Sigmoid colon (tissue), 7 donors: ENCODE measurements around the gene FADS1. TPM values are rescaled to one million over a fixed set of nuclear protein-coding genes. Genes with fewer than 3 reads are reported as not detected.

Experiments used
- DNase-seq: peaks from one replicate; pipeline ENCODE4 v3.0.0-alpha.2; 2019
- H3K27ac ChIP-seq, 4 donors: fragments of 200-600 bp; sonication (generic); one replicate each; pipeline ENCODE4 v1.5.1; 2016 to 2019; ENCODE audit warnings: mild to moderate bottlenecking in 1 of 4
- H3K27me3 ChIP-seq, 3 donors: fragments of 200-600 bp; sonication (generic); one replicate each; pipeline ENCODE4 v1.5.1; 2019; ENCODE audit warnings: mild to moderate bottlenecking in 1 of 3
- H3K36me3 ChIP-seq, 4 donors: fragments of 200-600 bp; sonication (generic); one replicate each; pipeline ENCODE4 v1.5.1; 2016 to 2019
- H3K4me1 ChIP-seq, 4 donors: fragments of 200-600 bp; sonication (generic); one replicate each; pipeline ENCODE4 v1.5.1; 2017 to 2019
- H3K4me3 ChIP-seq, 4 donors: fragments of 200-600 bp; sonication (generic); one replicate each; pipeline ENCODE4 v1.5.1; 2017 to 2019; ENCODE audit warnings: mild to moderate bottlenecking in 2 of 4, moderate library complexity in 1 of 4
- H3K9me3 ChIP-seq, 4 donors: fragments of 200-600 bp in 3 of 4; sonication (generic) in 3 of 4; one replicate each; pipeline versions ENCODE4 v1.5.1 to v1.6.1; 2013 to 2019
- CTCF ChIP-seq, 4 experiments: fragments of 450-650 bp in 3 of 4; fragments of 200-600 bp in 1 of 4; IDR thresholded peaks; one replicate each; pipeline ENCODE4 v1.5.1; 2016 to 2019; ENCODE audit warnings: antibody characterized with exemption in 4 of 4, mild to moderate bottlenecking in 3 of 4, moderate library complexity in 2 of 4
- EP300 ChIP-seq, 4 donors: sonication (generic); formaldehyde crosslinking; IDR thresholded peaks; one replicate each; pipeline ENCODE4 v1.6.1; 2017; ENCODE audit warnings: antibody characterized with exemption in 4 of 4
- POLR2A ChIP-seq, 2 donors: fragments of 450-650 bp; IDR thresholded peaks; one replicate each; pipeline ENCODE4 v1.6.1; 2016; ENCODE audit warnings: antibody characterized with exemption in 2 of 2, mild to moderate bottlenecking in 2 of 2, moderate library complexity in 2 of 2
- POLR2AphosphoS5 ChIP-seq, 4 donors: sonication (generic); formaldehyde crosslinking; IDR thresholded peaks; one replicate each; pipeline ENCODE4 v1.6.1; 2017; ENCODE audit warnings: antibody characterized with exemption in 4 of 4
- WGBS, 2 donors: extraction: QIAGEN DNeasy Blood & Tissue Kit; methylation state at CpG; one replicate each; pipeline ENCODE4 v1.1.7; 2013; 5-methylcytosine and 5-hydroxymethylcytosine counted together
- intact Hi-C: fragments of 100-400 bp; cut with DNase I; formaldehyde crosslinking; loops from one replicate; pipeline ENCODE4 v1.15.1; 2023
- polyA plus RNA-seq, 3 donors: library from polyadenylated mRNA; stranded (reverse); fragments of 200-250 nt; gene quantifications; one replicate each; pipeline ENCODE4 v1.2.3, GENCODE V29; 2013
- total RNA-seq, 4 donors: library from RNA; depleted of rRNA; stranded (reverse); fragments of >200 nt; gene quantifications; one replicate each; pipeline ENCODE4 v1.1.0, GENCODE V29; 2016
- donor health status: healthy with polysubstance abuse.
- donor health status: Bipolar disorder and iron deficiency.
- donor health status: healthy.

The FADS1 gene
- total and polyA plus RNA-seq, 7 donors = 1.2 to 17.7 (median 12.6) TPM

GRCh38 chr11:61834278-61835048 lies 17.7 kb upstream of the FADS1 start:
- no peaks in the 10 kb centered on the region for H3K27me3 ChIP-seq
- DNase-seq = no peak
- intact Hi-C loops = no loop called here
- TF ChIP-seq POLR2AphosphoS5 (IDR thresholded peaks at IDR 0.05) = no peak
- no peak for TF ChIP-seq CTCF (IDR thresholded peaks at IDR 0.05)
- no peak for TF ChIP-seq EP300 (IDR thresholded peaks at IDR 0.05)
- H3K36me3 ChIP-seq = peaks cover 0 to 20% (median 0%) of the 10 kb centered on the region in 4 donors
- no peak overlapping the region for H3K4me3 ChIP-seq
- H3K9me3 ChIP-seq = no peaks in the 10 kb centered on the region
- H3K27ac ChIP-seq = peak overlapping the region; percentile 51 to 67 (median 65)
- peaks cover 0 to 42% (median 31%) of the 10 kb centered on the region in 4 donors for H3K4me1 ChIP-seq
- 54 to 69% methylated on average over 12 of the region's 12 CpGs for whole genome bisulfite sequencing, 2 donors

- intact Hi-C loops = no loop called here
- H3K4me1 ChIP-seq = peaks cover 0 to 48% (median 37%) of the 10 kb centered on the region in 4 donors
- no peaks in the 10 kb centered on the region for H3K27me3 ChIP-seq
- no peak for TF ChIP-seq CTCF (IDR thresholded peaks at IDR 0.05)
- TF ChIP-seq EP300 (IDR thresholded peaks at IDR 0.05) = no peak
- TF ChIP-seq POLR2AphosphoS5 (IDR thresholded peaks at IDR 0.05) = no peak
- TF ChIP-seq POLR2A (IDR thresholded peaks at IDR 0.05) = no peak
- no peak overlapping the region for H3K4me3 ChIP-seq
- H3K9me3 ChIP-seq = no peaks in the 10 kb centered on the region
- no peak for DNase-seq
- peak overlapping the region in 3 of 4 donors; percentile 51 to 67 (median 63) for H3K27ac ChIP-seq
- peaks cover 0 to 15% (median 0%) of the 10 kb centered on the region in 4 donors for H3K36me3 ChIP-seq
- 93 to 94% methylated on average over 12 of the region's 12 CpGs for WGBS, 2 donors
These were observed 17.1 kb upstream of the FADS1 start for GRCh38 chr11:61833926-61834277.

- WGBS, 2 donors = 49 to 69% methylated on average over 11 of the region's 11 CpGs
These were observed 16.7 kb upstream of the FADS1 start for GRCh38 chr11:61833471-61833870.

GRCh38 chr11:61832754-61833153 lies 16.0 kb upstream of the FADS1 start:
- WGBS, 2 donors = 44 to 75% methylated on average over 7 of the region's 7 CpGs
- no peak for DNase-seq
- TF ChIP-seq POLR2A (IDR thresholded peaks at IDR 0.05) (no peak), POLR2AphosphoS5 (IDR thresholded peaks at IDR 0.05) (no peak), CTCF (IDR thresholded peaks at IDR 0.05) (no peak), EP300 (IDR thresholded peaks at IDR 0.05) (no peak)
- H3K9me3 ChIP-seq = no peaks in the 10 kb centered on the region
- H3K27ac ChIP-seq = peak overlapping the region in 1 of 4 donors; percentile 86
- no peak overlapping the region for H3K4me3 ChIP-seq
- peaks cover 0 to 58% (median 47%) of the 10 kb centered on the region in 4 donors for H3K4me1 ChIP-seq
- intact Hi-C loops = no loop called here
- peaks cover 0 to 3% (median 0%) of the 10 kb centered on the region in 4 donors for H3K36me3 ChIP-seq
- H3K27me3 ChIP-seq = no peaks in the 10 kb centered on the region

More at GRCh38 chr11:61833471-61833870, 16.7 kb upstream of the FADS1 start:
- Histone ChIP-seq H3K4me3 (no peak overlapping the region), H3K36me3 (peaks cover 0 to 11% (median 0%) of the 10 kb centered on the region in 4 donors), H3K4me1 (peaks cover 0 to 52% (median 41%) of the 10 kb centered on the region in 4 donors), H3K27ac (peak overlapping the region in 1 of 4 donors; percentile 67), H3K27me3 (no peaks in the 10 kb centered on the region), H3K9me3 (no peaks in the 10 kb centered on the region)
- intact Hi-C loops = no loop called here
- TF ChIP-seq POLR2AphosphoS5 (IDR thresholded peaks at IDR 0.05) = no peak
- no peak for TF ChIP-seq EP300 (IDR thresholded peaks at IDR 0.05)
- TF ChIP-seq CTCF (IDR thresholded peaks at IDR 0.05) = no peak
- no peak for TF ChIP-seq POLR2A (IDR thresholded peaks at IDR 0.05)
- no peak for DNase-seq
